ENCODE measurements around the gene BASP1. TPM values are rescaled to one million over a fixed set of nuclear protein-coding genes. Genes with fewer than 3 reads are reported as not detected.

Gene BASP1
- polyA plus RNA-seq, 1 donor from 2014 or later: 974 TPM

DNA sequence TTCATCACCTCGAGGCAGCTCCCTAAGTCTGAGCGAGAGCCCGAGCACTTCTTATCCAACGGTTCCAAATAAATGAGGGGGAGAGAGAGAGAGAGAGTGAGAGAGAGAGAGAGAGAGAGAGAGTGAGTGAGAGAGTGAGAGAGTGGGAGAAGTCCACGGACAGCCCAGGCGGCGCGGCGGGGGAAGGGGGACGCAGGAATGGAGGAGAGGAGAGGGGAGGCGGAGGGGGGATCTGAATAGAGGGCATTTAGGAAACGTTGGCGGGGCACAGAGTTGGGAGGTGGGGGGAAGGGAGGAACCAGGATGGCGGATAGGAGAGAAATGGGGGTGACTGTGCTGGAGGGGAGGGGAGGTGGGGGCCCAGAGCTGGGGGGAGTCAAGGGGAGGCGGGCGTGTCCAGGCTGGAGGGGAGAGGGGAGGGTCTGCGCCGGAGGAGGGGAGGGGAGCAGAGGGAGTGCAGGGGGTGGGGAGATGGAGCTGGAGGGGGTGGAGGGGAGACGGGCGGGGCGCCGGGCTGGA is 398 bp upstream of the BASP1 start:
- H3K4me2 ChIP-seq (ENCODE audit: low read length): peak overlapping the region; percentile 32
- H3K9me2 ChIP-seq (ENCODE audit: insufficient read depth, low read length): no peaks in the 10 kb centered on the region
- no peaks in the 10 kb centered on the region for H3K27me3 ChIP-seq (ENCODE audit: insufficient read depth, low read depth, low read length)
- peak overlapping the region; percentile 100 for H3K27ac ChIP-seq (ENCODE audit: low read length)
- H3K9me3 ChIP-seq (ENCODE audit: low read length): no peaks in the 10 kb centered on the region
- no peak for TF ChIP-seq MXI1 (conservative IDR thresholded peaks at IDR 0.05; ENCODE audit: poor library complexity, severe bottlenecking)
- no peak for TF ChIP-seq EP300 (conservative IDR thresholded peaks at IDR 0.05; ENCODE audit: poor library complexity, severe bottlenecking)
- no peak for TF ChIP-seq TAF1 (IDR thresholded peaks at IDR 0.05; ENCODE audit: low read depth)
- no peak for TF ChIP-seq RAD21 (conservative IDR thresholded peaks at IDR 0.05)
- TF ChIP-seq, protein P1, sequence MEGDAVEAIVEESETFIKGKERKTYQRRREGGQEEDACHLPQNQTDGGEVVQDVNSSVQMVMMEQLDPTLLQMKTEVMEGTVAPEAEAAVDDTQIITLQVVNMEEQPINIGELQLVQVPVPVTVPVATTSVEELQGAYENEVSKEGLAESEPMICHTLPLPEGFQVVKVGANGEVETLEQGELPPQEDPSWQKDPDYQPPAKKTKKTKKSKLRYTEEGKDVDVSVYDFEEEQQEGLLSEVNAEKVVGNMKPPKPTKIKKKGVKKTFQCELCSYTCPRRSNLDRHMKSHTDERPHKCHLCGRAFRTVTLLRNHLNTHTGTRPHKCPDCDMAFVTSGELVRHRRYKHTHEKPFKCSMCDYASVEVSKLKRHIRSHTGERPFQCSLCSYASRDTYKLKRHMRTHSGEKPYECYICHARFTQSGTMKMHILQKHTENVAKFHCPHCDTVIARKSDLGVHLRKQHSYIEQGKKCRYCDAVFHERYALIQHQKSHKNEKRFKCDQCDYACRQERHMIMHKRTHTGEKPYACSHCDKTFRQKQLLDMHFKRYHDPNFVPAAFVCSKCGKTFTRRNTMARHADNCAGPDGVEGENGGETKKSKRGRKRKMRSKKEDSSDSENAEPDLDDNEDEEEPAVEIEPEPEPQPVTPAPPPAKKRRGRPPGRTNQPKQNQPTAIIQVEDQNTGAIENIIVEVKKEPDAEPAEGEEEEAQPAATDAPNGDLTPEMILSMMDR (IDR thresholded peaks at IDR 0.05; ENCODE audit: poor library complexity, severe bottlenecking): no peak
- TF ChIP-seq SMC3 (conservative IDR thresholded peaks at IDR 0.05; ENCODE audit: poor library complexity): no peak
- TF ChIP-seq, protein P2, sequence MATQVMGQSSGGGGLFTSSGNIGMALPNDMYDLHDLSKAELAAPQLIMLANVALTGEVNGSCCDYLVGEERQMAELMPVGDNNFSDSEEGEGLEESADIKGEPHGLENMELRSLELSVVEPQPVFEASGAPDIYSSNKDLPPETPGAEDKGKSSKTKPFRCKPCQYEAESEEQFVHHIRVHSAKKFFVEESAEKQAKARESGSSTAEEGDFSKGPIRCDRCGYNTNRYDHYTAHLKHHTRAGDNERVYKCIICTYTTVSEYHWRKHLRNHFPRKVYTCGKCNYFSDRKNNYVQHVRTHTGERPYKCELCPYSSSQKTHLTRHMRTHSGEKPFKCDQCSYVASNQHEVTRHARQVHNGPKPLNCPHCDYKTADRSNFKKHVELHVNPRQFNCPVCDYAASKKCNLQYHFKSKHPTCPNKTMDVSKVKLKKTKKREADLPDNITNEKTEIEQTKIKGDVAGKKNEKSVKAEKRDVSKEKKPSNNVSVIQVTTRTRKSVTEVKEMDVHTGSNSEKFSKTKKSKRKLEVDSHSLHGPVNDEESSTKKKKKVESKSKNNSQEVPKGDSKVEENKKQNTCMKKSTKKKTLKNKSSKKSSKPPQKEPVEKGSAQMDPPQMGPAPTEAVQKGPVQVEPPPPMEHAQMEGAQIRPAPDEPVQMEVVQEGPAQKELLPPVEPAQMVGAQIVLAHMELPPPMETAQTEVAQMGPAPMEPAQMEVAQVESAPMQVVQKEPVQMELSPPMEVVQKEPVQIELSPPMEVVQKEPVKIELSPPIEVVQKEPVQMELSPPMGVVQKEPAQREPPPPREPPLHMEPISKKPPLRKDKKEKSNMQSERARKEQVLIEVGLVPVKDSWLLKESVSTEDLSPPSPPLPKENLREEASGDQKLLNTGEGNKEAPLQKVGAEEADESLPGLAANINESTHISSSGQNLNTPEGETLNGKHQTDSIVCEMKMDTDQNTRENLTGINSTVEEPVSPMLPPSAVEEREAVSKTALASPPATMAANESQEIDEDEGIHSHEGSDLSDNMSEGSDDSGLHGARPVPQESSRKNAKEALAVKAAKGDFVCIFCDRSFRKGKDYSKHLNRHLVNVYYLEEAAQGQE (IDR thresholded peaks at IDR 0.05; ENCODE audit: borderline replicate concordance): no peak
- TF ChIP-seq POLR2AphosphoS5 (IDR thresholded peaks at IDR 0.05): no peak
- TF ChIP-seq EZH2 (IDR thresholded peaks at IDR 0.05; ENCODE audit: borderline replicate concordance, insufficient read depth, low read length, poor library complexity, severe bottlenecking): no peak
- H3K79me2 ChIP-seq (replicated peaks; ENCODE audit: insufficient read depth, low read length): peaks cover 79% of the 10 kb centered on the region
- H3K36me3 ChIP-seq (ENCODE audit: insufficient read depth, low read length): no peaks in the 10 kb centered on the region
- H3F3A ChIP-seq (ENCODE audit: insufficient read depth, low read length, poor library complexity, severe bottlenecking): peaks cover 9% of the 10 kb centered on the region
- peak overlapping the region; percentile 100 for H3K9ac ChIP-seq (ENCODE audit: low read length)
- H2AFZ ChIP-seq (ENCODE audit: low read depth, low read length): peak overlapping the region; percentile 69
- peaks cover 5% of the 10 kb centered on the region for H4K20me1 ChIP-seq (ENCODE audit: insufficient read depth)
- H3K4me3 ChIP-seq (ENCODE audit: low read length): peak overlapping the region; percentile 85

DNA sequence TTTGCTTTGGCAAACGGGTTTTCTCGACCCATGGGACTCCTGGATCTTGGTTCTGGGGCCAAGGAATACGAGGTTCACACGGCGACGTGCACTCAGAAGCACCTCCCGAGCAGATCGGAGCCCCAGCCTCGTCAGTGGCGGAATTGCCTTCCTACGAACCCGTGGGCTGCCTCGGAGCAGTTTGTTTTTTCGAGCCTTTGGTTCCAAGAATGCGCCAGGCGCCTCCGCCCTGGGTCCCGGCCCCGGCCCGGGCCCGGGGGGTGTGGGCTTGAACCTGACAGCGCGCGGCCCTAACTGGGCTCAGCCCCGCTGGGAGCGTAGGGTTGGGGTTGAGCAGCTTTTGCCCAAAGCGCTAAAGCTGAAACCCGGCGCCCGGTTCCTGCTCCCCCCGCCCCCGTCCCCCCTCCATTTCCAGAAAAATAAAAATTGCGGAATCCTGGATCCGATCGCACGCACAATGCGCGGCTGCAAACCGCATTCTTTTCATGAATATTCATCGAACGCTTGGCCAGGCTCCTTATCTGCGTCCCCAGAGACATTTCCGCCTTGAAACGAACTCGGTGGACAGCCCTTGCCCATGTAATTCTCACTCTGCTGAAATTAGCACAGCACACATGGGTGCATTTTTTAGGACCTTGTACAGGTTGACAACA is 1.0 kb downstream of the BASP1 start:
- Histone ChIP-seq H4K20me1 (ENCODE audit: insufficient read depth) (peaks cover 14% of the 10 kb centered on the region), H3K79me2 (replicated peaks; ENCODE audit: insufficient read depth, low read length) (peaks cover 81% of the 10 kb centered on the region), H2AFZ (ENCODE audit: low read depth, low read length) (peak overlapping the region; percentile 14), H3K27ac (ENCODE audit: low read length) (peak overlapping the region; percentile 100), H3K9me2 (ENCODE audit: insufficient read depth, low read length) (no peaks in the 10 kb centered on the region), H3K36me3 (ENCODE audit: insufficient read depth, low read length) (peaks cover 3% of the 10 kb centered on the region), H3K9me3 (ENCODE audit: low read length) (no peaks in the 10 kb centered on the region), H3F3A (ENCODE audit: insufficient read depth, low read length, poor library complexity, severe bottlenecking) (peaks cover 9% of the 10 kb centered on the region), H3K4me3 (ENCODE audit: low read length) (peak overlapping the region; percentile 85), H3K4me2 (ENCODE audit: low read length) (no peak overlapping the region), H3K27me3 (ENCODE audit: insufficient read depth, low read depth, low read length) (no peaks in the 10 kb centered on the region), H3K9ac (ENCODE audit: low read length) (peak overlapping the region; percentile 100)
- TF ChIP-seq EP300 (conservative IDR thresholded peaks at IDR 0.05; ENCODE audit: poor library complexity, severe bottlenecking): peak; percentile 39
- peak; percentile 45 for TF ChIP-seq MXI1 (conservative IDR thresholded peaks at IDR 0.05; ENCODE audit: poor library complexity, severe bottlenecking)
- TF ChIP-seq POLR2AphosphoS5 (IDR thresholded peaks at IDR 0.05): no peak
- TF ChIP-seq RAD21 (conservative IDR thresholded peaks at IDR 0.05): peak; percentile 35
- TF ChIP-seq, protein P2 (IDR thresholded peaks at IDR 0.05; ENCODE audit: borderline replicate concordance): peak; percentile 66
- peak; percentile 6 for TF ChIP-seq SMC3 (conservative IDR thresholded peaks at IDR 0.05; ENCODE audit: poor library complexity)

All from neural cell (in vitro differentiated cells).